OCI-LY1 (cell line): ENCODE measurements around the gene CCPG1.
"Not testable (repeated sequence)": the region's sequence is repeated elsewhere in the genome, so short reads cannot be mapped to it uniquely, and the experiment has no call there.

Experiments used
- H2AFZ ChIP-seq: fragments of 200-600 bp; sonication (generic), shearing (Covaris generic); 2 replicates; pipeline ENCODE4 v1.6.0; 2014; ENCODE audit warnings: antibody characterized with exemption, mild to moderate bottlenecking, low read length
- H3F3A ChIP-seq: fragments of 200-600 bp; sonication (generic), shearing (Covaris generic); 2 replicates; pipeline ENCODE4 v1.6.0; 2014; ENCODE audit warnings: mild to moderate bottlenecking, antibody characterized with exemption, low read length, moderate library complexity; ENCODE audit not compliant: insufficient read depth
- H3K27ac ChIP-seq: fragments of 200-600 bp; sonication (generic); 2 replicates; pipeline ENCODE4 v1.5.1; 2014; ENCODE audit warnings: low read length, mixed run types, mild to moderate bottlenecking, low read depth; ENCODE audit not compliant: poor library complexity, severe bottlenecking
- H3K27me3 ChIP-seq: fragments of 200-600 bp; sonication (generic); 2 replicates; pipeline ENCODE4 v1.6.0; 2014; ENCODE audit warnings: antibody characterized with exemption, mild to moderate bottlenecking, low read length, moderate library complexity; ENCODE audit not compliant: insufficient read depth
- H3K36me3 ChIP-seq: fragments of 200-600 bp; sonication (generic); 2 replicates; pipeline ENCODE4 v1.6.1; 2014; ENCODE audit warnings: mild to moderate bottlenecking, antibody characterized with exemption, low read length, moderate library complexity, mixed read lengths; ENCODE audit not compliant: insufficient read depth
- H3K4me1 ChIP-seq: fragments of 200-600 bp; sonication (generic); 2 replicates; pipeline ENCODE4 v1.5.1; 2014; ENCODE audit warnings: mild to moderate bottlenecking, low read length, moderate library complexity; ENCODE audit not compliant: insufficient read depth, severe bottlenecking
- H3K4me2 ChIP-seq: fragments of 200-600 bp; sonication (generic), shearing (Covaris generic); 2 replicates; pipeline ENCODE4 v1.6.1; 2014; ENCODE audit warnings: low read length
- H3K4me3 ChIP-seq: fragments of 200-600 bp; sonication (generic); 2 replicates; pipeline ENCODE4 v1.5.1; 2014; ENCODE audit warnings: low read length, low read depth, mild to moderate bottlenecking, mixed read lengths; ENCODE audit not compliant: poor library complexity, severe bottlenecking
- H3K79me2 ChIP-seq: fragments of 200-600 bp; shearing (Covaris generic); 2 replicates; pipeline ENCODE4 v1.6.1; 2016; ENCODE audit warnings: mixed run types, low read length, mixed read lengths; ENCODE audit not compliant: insufficient read depth
- H3K9ac ChIP-seq: fragments of 200-600 bp; sonication (generic), shearing (Covaris generic); 2 replicates; pipeline ENCODE4 v1.6.1; 2014; ENCODE audit warnings: mild to moderate bottlenecking, low read length, mixed read lengths
- H3K9me2 ChIP-seq: fragments of 200-600 bp; sonication (generic), shearing (Covaris generic); 2 replicates; pipeline ENCODE4 v1.6.1; 2014; ENCODE audit warnings: low read depth, mild to moderate bottlenecking, low read length, mixed read lengths
- H3K9me3 ChIP-seq: fragments of 200-600 bp; shearing (Covaris generic); 2 replicates; pipeline ENCODE4 v1.6.1; 2014; ENCODE audit warnings: low read length, mixed read lengths
- H4K20me1 ChIP-seq: fragments of 200-600 bp; sonication (generic), shearing (Covaris generic); 2 replicates; pipeline ENCODE4 v1.6.0; 2016; ENCODE audit warnings: mild to moderate bottlenecking, low read length; ENCODE audit not compliant: insufficient read depth
- CTCF ChIP-seq: fragments of 200-600 bp; sonication (generic), shearing (Covaris generic); IDR thresholded peaks from 2 replicates; pipeline ENCODE4 v1.5.1; 2017; ENCODE audit warnings: mild to moderate bottlenecking, antibody characterized with exemption, low read length, moderate library complexity, mixed read lengths
- EZH2 ChIP-seq: fragments of 200-600 bp; sonication (generic), shearing (Covaris generic); IDR thresholded peaks from 2 replicates; pipeline ENCODE4 v1.8.0; 2017; ENCODE audit warnings: borderline replicate concordance, mixed run types, mild to moderate bottlenecking, antibody characterized with exemption, low read length, moderate library complexity, mixed read lengths

The CCPG1 gene

GRCh38 chr15:55420171-55420866 lies 12.2 kb upstream of the CCPG1 start:
- Histone ChIP-seq H3F3A (no peaks in the 10 kb centered on the region), H3K9me3 (no peaks in the 10 kb centered on the region), H3K9ac (no peak overlapping the region), H3K4me2 (no peak overlapping the region), H3K4me1 (no peaks in the 10 kb centered on the region), H3K4me3 (no peak overlapping the region), H3K36me3 (no peaks in the 10 kb centered on the region), H3K27me3 (no peaks in the 10 kb centered on the region), H2AFZ (no peak overlapping the region), H3K27ac (no peak overlapping the region), H4K20me1 (no peaks in the 10 kb centered on the region), H3K79me2 (no peaks in the 10 kb centered on the region), H3K9me2 (no peaks in the 10 kb centered on the region)
- no peak for TF ChIP-seq CTCF
- no peak for TF ChIP-seq EZH2

- H2AFZ ChIP-seq, H3K9me2 ChIP-seq, H3K27me3 ChIP-seq, H3K79me2 ChIP-seq, H4K20me1 ChIP-seq, H3K36me3 ChIP-seq, H3K4me1 ChIP-seq, H3K27ac ChIP-seq, H3K4me3 ChIP-seq, H3F3A ChIP-seq, H3K9me3 ChIP-seq, H3K4me2 ChIP-seq, H3K9ac ChIP-seq: not testable (repeated sequence)
Measured at GRCh38 chr15:55417678-55418077, 9.5 kb upstream of the CCPG1 start.

- Histone ChIP-seq H3K4me2 (peak overlapping the region; percentile 72), H2AFZ (peak overlapping the region; percentile 7; the same call in 1 of the 2 replicates), H3K4me3 (peak overlapping the region; percentile 78), H3K4me1 (peaks cover 41% of the 10 kb centered on the region), H3K27ac (peak overlapping the region; percentile 25), H3K9ac (peak overlapping the region; percentile 55)
- H4K20me1 ChIP-seq, H3K9me3 ChIP-seq, H3K79me2 ChIP-seq, H3K9me2 ChIP-seq, H3K36me3 ChIP-seq, H3F3A ChIP-seq, H3K27me3 ChIP-seq: not testable (repeated sequence)
Measured at GRCh38 chr15:55408976-55409375, 817 bp upstream of the CCPG1 start.

GRCh38 chr15:55407498-55408011 lies 604 bp downstream of the CCPG1 start:
- H3K27ac ChIP-seq, result peak overlapping the region; percentile 80

More at GRCh38 chr15:55407498-55408011, 604 bp downstream of the CCPG1 start:
- H3K79me2 ChIP-seq, result peaks cover 19% of the 10 kb centered on the region
- no peaks in the 10 kb centered on the region for H4K20me1 ChIP-seq
- peak overlapping the region; percentile 79 for H3K9ac ChIP-seq
- H3K36me3 ChIP-seq, result no peaks in the 10 kb centered on the region
- H3K4me2 ChIP-seq, result peak overlapping the region; percentile 72
- no peaks in the 10 kb centered on the region for H3K9me2 ChIP-seq
- no peaks in the 10 kb centered on the region for H3F3A ChIP-seq
- H3K27me3 ChIP-seq, result no peaks in the 10 kb centered on the region
- TF ChIP-seq CTCF (no peak), EZH2 (no peak)
- H3K4me1 ChIP-seq, result peaks cover 55% of the 10 kb centered on the region
- H3K9me3 ChIP-seq, result no peaks in the 10 kb centered on the region
- H3K4me3 ChIP-seq, result peak overlapping the region; percentile 78
- peak overlapping the region; percentile 62; the same call in 1 of the 2 replicates for H2AFZ ChIP-seq
